ENCODE data around the gene NR3C1.

GRCh38 chr5:143361438-143361837 lies 42.0 kb downstream of the NR3C1 start:
- TF ChIP-seq ZFX (IDR thresholded peaks at IDR 0.05), result no peak
- TF ChIP-seq ZNF274 (IDR thresholded peaks at IDR 0.05; ENCODE audit: low read depth, low read length), result no peak
- no peak for TF ChIP-seq POLR2AphosphoS5 (IDR thresholded peaks at IDR 0.05; ENCODE audit: low read depth, low read length)
- no peak for TF ChIP-seq RAD21 (IDR thresholded peaks at IDR 0.05; ENCODE audit: low read depth)
- no peak for TF ChIP-seq CTCF (IDR thresholded peaks at IDR 0.05 in 2 of 3, conservative IDR thresholded peaks at IDR 0.05 in 1 of 3; ENCODE audit: borderline replicate concordance in 1 of 3, insufficient read depth in 1 of 3, low read depth in 2 of 3, low read length in 2 of 3)
- no peak for TF ChIP-seq MAX (IDR thresholded peaks at IDR 0.05)
- no peak for TF ChIP-seq EZH2 (IDR thresholded peaks at IDR 0.05)
- no peak for TF ChIP-seq POLR2A (IDR thresholded peaks at IDR 0.05; ENCODE audit: borderline replicate concordance, extremely low read depth, insufficient read depth, insufficient read length)
- TF ChIP-seq YY1 (IDR thresholded peaks at IDR 0.05; ENCODE audit: extremely low read depth, insufficient replicate concordance, low read depth, low read length), result no peak
- no peak for TF ChIP-seq REST (IDR thresholded peaks at IDR 0.05; ENCODE audit: low read depth)
- no peak for TF ChIP-seq SIN3A (IDR thresholded peaks at IDR 0.05; ENCODE audit: low read depth)
- no peak for TF ChIP-seq CBX3 (IDR thresholded peaks at IDR 0.05; ENCODE audit: low read depth)
- TF ChIP-seq EZH2phosphoT487 (IDR thresholded peaks at IDR 0.05; ENCODE audit: borderline replicate concordance), result no peak
- no peak for TF ChIP-seq SRF (IDR thresholded peaks at IDR 0.05; ENCODE audit: low read depth)

Data from HCT116 (cell line).